ENCODE measurements around the gene AOX1. TPM values are rescaled to one million over a fixed set of nuclear protein-coding genes. Genes with fewer than 3 reads are reported as not detected.

The AOX1 gene
- total and polyA plus RNA-seq, 2 of the 8 experiments (the other 6 are each of a cell fraction or from before 2014, with no cell fraction given) = 5.6 to 8.3 TPM

DNA sequence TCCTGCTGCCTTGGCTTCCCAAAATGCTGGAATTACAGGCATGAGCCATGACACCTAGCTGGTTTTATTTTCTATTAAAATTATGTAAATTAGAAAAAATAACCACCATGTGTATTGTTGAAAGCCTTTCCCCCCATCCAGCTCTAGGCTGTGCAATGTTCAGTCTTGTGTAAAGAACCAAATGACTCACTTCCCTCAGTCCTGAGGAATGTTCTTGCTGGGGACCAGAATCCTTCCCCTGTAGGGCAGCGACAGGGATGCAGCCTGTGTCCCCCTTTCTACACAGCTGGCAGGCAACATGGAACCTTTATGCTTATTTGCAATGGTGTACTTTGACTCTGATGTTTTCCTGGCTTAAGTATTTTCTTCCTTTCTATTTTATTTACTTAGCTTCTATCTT is 29.4 kb downstream of the AOX1 start (continued):
- TF ChIP-seq CHD7 (IDR thresholded peaks at IDR 0.05; ENCODE audit: insufficient replicate concordance, low read length) (no peak), HDAC6 (IDR thresholded peaks at IDR 0.05; ENCODE audit: low read depth, low read length) (no peak), SIN3A (conservative IDR thresholded peaks at IDR 0.05 in 1 of 2, IDR thresholded peaks at IDR 0.05 in 1 of 2; ENCODE audit: low read depth in 1 of 2, low read length in 2 of 2) (no peak), HDAC2 (IDR thresholded peaks at IDR 0.05; ENCODE audit: borderline replicate concordance in 1 of 2, low read depth in 2 of 2, low read length in 2 of 2) (no peak), SIRT6 (IDR thresholded peaks at IDR 0.05; ENCODE audit: low read length) (no peak), SP4 (IDR thresholded peaks at IDR 0.05; ENCODE audit: low read length) (no peak), EGR1 (IDR thresholded peaks at IDR 0.05; ENCODE audit: borderline replicate concordance, low read depth, low read length) (no peak), KDM4A (IDR thresholded peaks at IDR 0.05; ENCODE audit: low read depth, low read length, severe bottlenecking) (no peak), RFX5 (IDR thresholded peaks at IDR 0.05; ENCODE audit: borderline replicate concordance, low read depth, low read length) (no peak), TAF1 (IDR thresholded peaks at IDR 0.05; ENCODE audit: low read depth, low read length) (no peak)
